Right lung (tissue), 5 donors: ENCODE data around the gene ZNF669. TPM values are rescaled to one million over a fixed set of nuclear protein-coding genes. Genes with fewer than 3 reads are reported as not detected.

Experiments
- DNase-seq, 2 donors: peaks; one replicate each; pipeline ENCODE4 v3.0.0-alpha.2; 2013
- polyA plus RNA-seq, 5 donors: library from polyadenylated mRNA; unstranded; fragments of 120-200 nt; gene quantifications; one replicate each; pipeline versions ENCODE4 v1.2.1 to v1.2.3, GENCODE V29; 2013; ENCODE audit warnings: inconsistent platforms in 1 of 5, low replicate concordance in 1 of 5; ENCODE audit not compliant: insufficient read length in 5 of 5, insufficient read depth in 1 of 5

Gene ZNF669
- polyA plus RNA-seq, 5 donors, result 7.4 to 14.8 (median 10.7) TPM

DNA sequence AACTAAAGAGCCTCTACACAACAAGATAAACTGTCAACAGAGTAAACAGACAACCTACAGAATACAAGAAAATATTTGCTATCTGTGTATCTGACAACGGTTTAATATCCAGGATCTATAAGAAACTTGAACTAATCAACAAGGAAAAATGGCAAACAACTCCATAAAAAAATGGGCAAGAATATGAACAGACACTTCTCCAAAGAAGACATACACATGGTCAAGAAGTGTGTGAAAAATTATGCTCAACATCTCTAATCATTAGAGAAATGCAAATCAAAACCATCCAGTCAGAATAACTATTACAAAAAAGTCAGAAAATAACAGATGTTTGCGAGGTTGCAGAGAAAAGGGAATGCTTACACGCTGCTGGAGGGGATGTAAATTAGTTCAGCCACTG lies 33.5 kb downstream of the ZNF669 start:
- DNase-seq, result no peak

DNA sequence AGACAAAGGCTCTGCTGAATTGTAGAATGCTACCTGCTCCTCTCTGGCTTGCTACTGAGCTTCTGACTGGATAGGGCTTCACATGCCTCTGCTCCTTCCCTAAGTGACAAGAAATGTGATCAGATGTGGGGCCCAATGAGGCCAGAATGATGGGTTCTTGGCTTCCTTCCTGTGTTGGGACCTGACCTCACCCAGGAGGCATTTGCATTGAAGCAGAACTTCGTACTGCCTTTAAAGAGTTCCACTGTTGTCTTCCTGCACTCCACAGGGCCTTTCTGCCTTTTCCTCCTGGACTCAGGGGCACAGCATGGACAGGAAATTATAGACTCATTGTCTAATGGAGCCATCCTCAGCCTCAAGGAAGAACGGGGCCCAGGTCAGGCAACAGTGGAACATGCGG lies 39.9 kb downstream of the ZNF669 start:
- DNase-seq, result no peak

DNA sequence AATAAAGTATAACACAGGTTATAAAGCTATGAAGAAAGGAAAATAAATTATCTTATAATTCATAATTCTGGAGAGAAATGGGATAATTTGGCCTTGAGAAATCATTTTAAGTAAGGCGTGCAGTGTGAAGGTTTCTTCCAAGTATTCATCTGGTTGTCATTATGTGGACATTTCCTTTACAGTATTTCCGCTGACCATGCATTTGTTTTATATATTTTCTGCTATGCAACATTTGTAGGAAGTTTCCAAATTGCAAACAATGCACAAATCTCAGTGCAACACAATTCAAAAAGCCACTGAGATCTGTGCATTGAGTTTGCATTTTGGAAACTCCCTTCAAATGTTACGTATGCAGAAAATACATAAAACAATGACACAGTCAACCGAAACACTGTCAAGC lies 43.4 kb downstream of the ZNF669 start:
- no peak for DNase-seq

- DNase-seq, result no peak
These were observed 48.1 kb downstream of the ZNF669 start for GRCh38 chr1:247056071-247056470.

DNA sequence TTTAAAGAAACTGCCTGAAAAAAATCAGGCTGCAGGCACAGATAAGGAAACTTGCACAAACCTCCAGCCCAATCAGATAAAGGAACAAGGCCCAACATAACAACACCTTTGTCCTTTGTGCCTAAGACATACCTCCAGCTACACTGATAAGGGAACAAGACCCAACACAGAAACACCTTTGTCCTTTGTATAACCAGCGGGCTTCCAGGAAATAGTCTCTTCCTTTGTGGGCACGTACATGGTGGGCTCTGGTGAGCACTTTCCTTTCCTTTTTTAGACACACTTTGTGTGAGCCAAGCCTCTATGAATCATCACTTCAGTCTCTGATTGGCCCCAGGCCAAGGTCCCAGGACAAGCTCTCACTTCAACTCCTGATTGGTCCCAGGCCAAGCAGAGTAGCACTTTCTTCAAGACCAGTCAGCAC lies 49.2 kb downstream of the ZNF669 start:
- no peak for DNase-seq

Other genes starting within 250 kb of the ZNF669 start
- gene AHCTF1, start 172.4 kb downstream of the ZNF669 start, polyA plus RNA-seq, result 10 to 100 TPM; 38.9 to 54.3 (median 49.5) TPM
- 1 to 10 TPM; 2.1 to 6.0 (median 4.0) TPM for gene ZNF695, start 96.3 kb downstream of the ZNF669 start, polyA plus RNA-seq
- 1 to 10 TPM; 4.8 to 8.4 (median 5.5) TPM for gene ZNF670, start 25.5 kb downstream of the ZNF669 start, polyA plus RNA-seq
- 10 to 100 TPM; 12.4 to 16.0 (median 14.7) TPM for gene ZNF124, start 67.7 kb upstream of the ZNF669 start, polyA plus RNA-seq
- gene VN1R5, start 151.7 kb upstream of the ZNF669 start, polyA plus RNA-seq, result under 1 TPM in 1 of 5 donors, not detected in 4; 0.09 TPM
- 10 to 100 TPM; 28.5 to 40.5 (median 37.4) TPM for gene ZNF496, start 227.5 kb upstream of the ZNF669 start, polyA plus RNA-seq